Endothelial cell of umbilical vein (primary cell): ENCODE data around the gene ILRUN. TPM values are rescaled to one million over a fixed set of nuclear protein-coding genes. Genes with fewer than 3 reads are reported as not detected.

Source experiments
- BruUV-seq: library from RNA; stranded (reverse); fragments of 400-500 nt; replicated peaks from 2 replicates; lab custom pipeline; 2021; lab: Mats Ljungman, UMichigan
- CTCF ChIA-PET: fragments of 300-600, 350-600 bp; sonication (Branson Sonifier 250); formaldehyde crosslinking; loops from one replicate; lab custom pipeline; 2021; ENCODE audit warnings: antibody characterized with exemption, inconsistent platforms; lab: Charles Lee
- POLR2A ChIA-PET: fragments of 300-600, 350-600 bp; sonication (Branson Sonifier 250); formaldehyde crosslinking; loops from one replicate; lab custom pipeline; 2021; ENCODE audit warnings: antibody characterized with exemption, inconsistent platforms; lab: Charles Lee
- DNase-seq: peaks from one replicate; pipeline ENCODE4 v3.0.0-alpha.2; 2011; ENCODE audit warnings: low read depth, low spot score
- FAIRE-seq: peaks from 2 replicates; lab custom pipeline; 2011; peaks lifted over from hg19 to GRCh38; lab: Jason Lieb, UNC
- H2AFZ ChIP-seq: 2 replicates; pipeline ENCODE4 v1.6.0; 2012; ENCODE audit warnings: low read depth, low read length, control low read depth, inconsistent platforms
- H3K27ac ChIP-seq: 2 replicates; pipeline ENCODE4 v1.5.1; 2011; ENCODE audit warnings: low read depth, mild to moderate bottlenecking, control low read depth, low read length, moderate library complexity; ENCODE audit not compliant: insufficient read depth
- H3K27me3 ChIP-seq, 2 experiments: 2 replicates each; pipeline versions ENCODE4 v1.6.0 to v1.6.1; 2011; ENCODE audit warnings: low read length in 2 of 2, mixed read lengths in 1 of 2; ENCODE audit not compliant: control insufficient read depth in 2 of 2, insufficient read depth in 2 of 2
- H3K36me3 ChIP-seq, 2 experiments: 2 replicates in 1 of 2; 3 replicates in 1 of 2; pipeline ENCODE4 v1.5.1; 2011; ENCODE audit warnings: low read length in 2 of 2, mild to moderate bottlenecking in 1 of 2, moderate library complexity in 1 of 2; ENCODE audit not compliant: control insufficient read depth in 2 of 2, insufficient read depth in 2 of 2; ENCODE audit errors: extremely low read depth in 1 of 2
- H3K4me1 ChIP-seq: 3 replicates; pipeline ENCODE4 v1.5.1; 2011; ENCODE audit warnings: mild to moderate bottlenecking, low read length; ENCODE audit not compliant: control insufficient read depth, insufficient read depth; ENCODE audit errors: extremely low read depth
- H3K4me2 ChIP-seq: 2 replicates; pipeline ENCODE4 v1.6.1; 2011; ENCODE audit warnings: low read length, control low read depth, mixed read lengths; ENCODE audit not compliant: insufficient read depth
- H3K4me3 ChIP-seq, 3 experiments: fragments of 200-600 bp in 1 of 3; sonication (generic), shearing (Covaris generic) in 1 of 3; replicated peaks in 1 of 3; 2 replicates each; pipeline ENCODE4 v1.5.1; 2011 to 2016; ENCODE audit warnings: control low read depth in 3 of 3, low read length in 3 of 3, mild to moderate bottlenecking in 2 of 3, inconsistent platforms in 1 of 3, low read depth in 1 of 3, moderate library complexity in 1 of 3; ENCODE audit not compliant: insufficient read depth in 1 of 3
- H3K79me2 ChIP-seq: 2 replicates; pipeline ENCODE4 v1.6.0; 2012; ENCODE audit warnings: low read length, inconsistent platforms; ENCODE audit not compliant: control insufficient read depth, insufficient read depth
- H3K9ac ChIP-seq: replicated peaks from 2 replicates; pipeline ENCODE3; 2011; ENCODE audit warnings: low read length, control low read depth; ENCODE audit not compliant: insufficient read depth; ENCODE audit errors: extremely low read depth
- H3K9me1 ChIP-seq: replicated peaks from 3 replicates; pipeline ENCODE4 v1.6.0; 2011; ENCODE audit warnings: mild to moderate bottlenecking, low read length; ENCODE audit not compliant: control insufficient read depth, insufficient read depth; ENCODE audit errors: extremely low read depth
- H3K9me3 ChIP-seq: replicated peaks from 2 replicates; pipeline ENCODE4 v1.5.1; 2012; ENCODE audit warnings: low read length, inconsistent platforms; ENCODE audit not compliant: control insufficient read depth, insufficient read depth
- H4K20me1 ChIP-seq: replicated peaks from 2 replicates; pipeline ENCODE3; 2011; ENCODE audit warnings: mild to moderate bottlenecking, low read length; ENCODE audit not compliant: control insufficient read depth, insufficient read depth; ENCODE audit errors: extremely low read depth
- EZH2 ChIP-seq: IDR thresholded peaks from 2 replicates; pipeline ENCODE4 v1.6.1; 2012; ENCODE audit warnings: borderline replicate concordance, low read depth, mild to moderate bottlenecking, moderate library complexity, low read length, inconsistent platforms; ENCODE audit not compliant: severe bottlenecking
- FOS ChIP-seq: IDR thresholded peaks from 2 replicates; pipeline ENCODE4 v1.6.1; 2011; ENCODE audit warnings: mild to moderate bottlenecking, low read length, moderate library complexity, borderline replicate concordance; ENCODE audit not compliant: insufficient read depth
- GATA2 ChIP-seq: IDR thresholded peaks from 2 replicates; pipeline ENCODE4 v1.7.0; 2011; ENCODE audit warnings: low read depth, mild to moderate bottlenecking, moderate library complexity, mixed read lengths, low read length; ENCODE audit not compliant: insufficient read length, insufficient read depth
- JUN ChIP-seq: IDR thresholded peaks from 2 replicates; pipeline ENCODE4 v1.6.1; 2011; ENCODE audit warnings: borderline replicate concordance, low read depth; ENCODE audit not compliant: insufficient read length, insufficient read depth
- MYC ChIP-seq: IDR thresholded peaks from one replicate; pipeline ENCODE4 v1.6.1; 2011; ENCODE audit warnings: mild to moderate bottlenecking, low read depth, low read length
- POLR2A ChIP-seq: IDR thresholded peaks from 2 replicates; pipeline ENCODE4 v1.6.1; 2012; ENCODE audit warnings: low read depth, mild to moderate bottlenecking, control low read depth, low read length
- POLR2AphosphoS5 ChIP-seq: IDR thresholded peaks from 2 replicates; pipeline ENCODE4 v1.6.1; 2012; ENCODE audit warnings: low read depth, mild to moderate bottlenecking, control low read depth, low read length, moderate library complexity; ENCODE audit not compliant: insufficient read depth
- dilution Hi-C: fragments of 300-500 bp; cut with MboI; formaldehyde crosslinking; loops from one replicate; pipeline ENCODE4 v1.15.0; 2019; ENCODE audit warnings: low sequenced_read_pairs; ENCODE audit not compliant: extremely low pct_ligation_motif_present
- intact Hi-C: fragments of 100-400 bp; cut with micrococcal nuclease; formaldehyde crosslinking; loops from one replicate; pipeline ENCODE4 v1.10.0; 2022
- polyA plus RNA-seq, 4 experiments: library from polyadenylated mRNA; depleted of rRNA in 3 of 4; stranded (reverse) in 3 of 4; unstranded in 1 of 4; fragments of >200 nt; gene quantifications; 2 replicates each; pipeline versions ENCODE4 v1.2.1 to v1.2.3, GENCODE V29; 2011 to 2012; ENCODE audit warnings: missing spikeins in 1 of 4
- total RNA-seq: library from RNA; stranded (reverse); gene quantifications from 2 replicates; pipeline ENCODE4 v1.2.3, GENCODE V29; 2021
- TF ChIP-seq, protein P1 (sequence below), 2 donors: IDR thresholded peaks; 1 replicate in 1 of 2; 2 replicates in 1 of 2; pipeline ENCODE4 v1.5.1; 2011; ENCODE audit warnings: low read length in 2 of 2, mild to moderate bottlenecking in 2 of 2, moderate library complexity in 2 of 2, control low read depth in 1 of 2, inconsistent platforms in 1 of 2, low read depth in 1 of 2; ENCODE audit not compliant: insufficient read depth in 1 of 2; ENCODE audit errors: extremely low read depth in 1 of 2
- TF ChIP-seq, protein P2 (sequence below): IDR thresholded peaks from 2 replicates; pipeline ENCODE4 v1.6.1; 2011; ENCODE audit not compliant: insufficient read depth, insufficient read length

The ILRUN gene
- total and polyA plus RNA-seq, 2 donors (not counting 3 experiments of a cell fraction or from before 2014, with no cell fraction given): 30.5 to 48.9 TPM

DNA sequence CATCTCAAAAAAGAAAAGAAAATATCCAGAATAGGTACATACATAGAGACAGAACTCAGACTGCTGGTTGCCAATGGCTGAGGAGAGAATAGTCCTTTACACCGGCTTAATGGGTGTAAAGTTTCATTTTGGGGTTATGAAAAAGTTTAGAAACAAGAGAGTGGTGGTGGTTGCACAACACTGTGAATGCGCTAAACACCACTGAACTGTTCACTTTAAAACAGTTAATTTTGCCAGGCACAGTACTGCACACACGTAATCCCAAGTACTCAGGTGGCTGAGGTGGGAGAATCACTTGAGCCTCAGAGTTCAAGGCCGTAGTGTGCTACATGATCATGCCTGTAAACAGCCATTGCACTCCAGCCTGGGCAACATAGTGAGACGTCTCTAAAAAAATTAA is 7.6 kb downstream of the ILRUN start:
- DNase-seq (no peak), FAIRE-seq (no peak)
- Histone ChIP-seq H3K36me3 (no peaks in the 10 kb centered on the region), H3K27me3 (no peaks in the 10 kb centered on the region), H2AFZ (no peak overlapping the region), H3K9ac (no peak overlapping the region), H3K79me2 (peaks cover 88% of the 10 kb centered on the region), H3K27ac (no peak overlapping the region), H3K4me3 (no peak overlapping the region), H3K4me1 (no peaks in the 10 kb centered on the region), H3K4me2 (no peak overlapping the region), H3K9me1 (no peaks in the 10 kb centered on the region), H3K9me3 (no peaks in the 10 kb centered on the region), H4K20me1 (peaks cover 3% of the 10 kb centered on the region)
- ChIA-PET POLR2A (no interaction called here), CTCF (no interaction called here)
- no peak for TF ChIP-seq EZH2
- TF ChIP-seq JUN: no peak
- TF ChIP-seq POLR2AphosphoS5: no peak
- TF ChIP-seq, protein P1, sequence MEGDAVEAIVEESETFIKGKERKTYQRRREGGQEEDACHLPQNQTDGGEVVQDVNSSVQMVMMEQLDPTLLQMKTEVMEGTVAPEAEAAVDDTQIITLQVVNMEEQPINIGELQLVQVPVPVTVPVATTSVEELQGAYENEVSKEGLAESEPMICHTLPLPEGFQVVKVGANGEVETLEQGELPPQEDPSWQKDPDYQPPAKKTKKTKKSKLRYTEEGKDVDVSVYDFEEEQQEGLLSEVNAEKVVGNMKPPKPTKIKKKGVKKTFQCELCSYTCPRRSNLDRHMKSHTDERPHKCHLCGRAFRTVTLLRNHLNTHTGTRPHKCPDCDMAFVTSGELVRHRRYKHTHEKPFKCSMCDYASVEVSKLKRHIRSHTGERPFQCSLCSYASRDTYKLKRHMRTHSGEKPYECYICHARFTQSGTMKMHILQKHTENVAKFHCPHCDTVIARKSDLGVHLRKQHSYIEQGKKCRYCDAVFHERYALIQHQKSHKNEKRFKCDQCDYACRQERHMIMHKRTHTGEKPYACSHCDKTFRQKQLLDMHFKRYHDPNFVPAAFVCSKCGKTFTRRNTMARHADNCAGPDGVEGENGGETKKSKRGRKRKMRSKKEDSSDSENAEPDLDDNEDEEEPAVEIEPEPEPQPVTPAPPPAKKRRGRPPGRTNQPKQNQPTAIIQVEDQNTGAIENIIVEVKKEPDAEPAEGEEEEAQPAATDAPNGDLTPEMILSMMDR (IDR thresholded peaks at IDR 0.05; ENCODE audit: extremely low read depth in 1 of 2, insufficient read depth in 1 of 2, low read depth in 1 of 2, low read length in 2 of 2): no peak
- no peak for TF ChIP-seq POLR2A
- TF ChIP-seq, protein P2, sequence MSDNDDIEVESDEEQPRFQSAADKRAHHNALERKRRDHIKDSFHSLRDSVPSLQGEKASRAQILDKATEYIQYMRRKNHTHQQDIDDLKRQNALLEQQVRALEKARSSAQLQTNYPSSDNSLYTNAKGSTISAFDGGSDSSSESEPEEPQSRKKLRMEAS: no peak
- TF ChIP-seq MYC: no peak
- no peak for TF ChIP-seq FOS
- no peak for TF ChIP-seq GATA2
- intact Hi-C loops: no loop called here
- BruUV-seq: no TSS peak
- dilution Hi-C loops: no loop called here
